HAP-1 (cell line): Measurements from ENCODE around the gene CLK1.
"Not testable (repeated sequence)": the region's sequence is repeated elsewhere in the genome, so short reads cannot be mapped to it uniquely, and the experiment has no call there.

Source experiments
- DNase-seq, 2 experiments: peaks; one replicate each; pipeline ENCODE4 v3.0.0-alpha.2; 2016 to 2020; ENCODE audit warnings: low spot score in 2 of 2
- H3K27me3 ChIP-seq: fragments of 250-450 bp; sonication (Bioruptor Pico); 2 replicates; pipeline ENCODE4 v1.5.1; 2020; ENCODE audit warnings: low read depth, mild to moderate bottlenecking, moderate library complexity
- H3K36me3 ChIP-seq: fragments of 250-450 bp; sonication (Bioruptor Pico); replicated peaks from 2 replicates; pipeline ENCODE4 v1.5.1; 2020; ENCODE audit warnings: mild to moderate bottlenecking
- H3K4me1 ChIP-seq: fragments of 250-450 bp; sonication (Bioruptor Pico); 2 replicates; pipeline ENCODE4 v1.5.1; 2020; ENCODE audit warnings: mild to moderate bottlenecking
- H3K4me3 ChIP-seq: fragments of 250-450 bp; sonication (Bioruptor Pico); 2 replicates; pipeline ENCODE4 v1.5.1; 2020; ENCODE audit warnings: mild to moderate bottlenecking, moderate library complexity
- H3K9me3 ChIP-seq: fragments of 250-450 bp; sonication (Bioruptor Pico); 2 replicates; pipeline ENCODE4 v1.5.1; 2020; ENCODE audit warnings: mild to moderate bottlenecking, moderate library complexity
- in situ Hi-C: fragments of 300-500 bp; cut with MboI; formaldehyde crosslinking; loops from 3 replicates; pipeline ENCODE4 v1.14.3; 2020; ENCODE audit warnings: low sequenced_read_pairs, inconsistent platforms, mixed read lengths

Gene CLK1

GRCh38 chr2:200864176-200865034, at the start of gene CLK1:
TSS of gene CLK1 (minus strand) at chr2:200864658. CDS start at chr2:200861862, 2,796 bp downstream.
- Histone ChIP-seq H3K4me3 (peak within 1 kb of the TSS; percentile 98), H3K27me3 (no peaks in the 10 kb centered on the region), H3K9me3 (no peaks in the 10 kb centered on the region), H3K4me1 (peaks cover 16% of the 10 kb centered on the region), H3K36me3 (peaks cover 37% of the 10 kb centered on the region)
- in situ Hi-C loops: no loop called here
- peak; percentile 79 to 93 for DNase-seq

GRCh38 chr2:200913654-200914053, 49.2 kb upstream of the CLK1 start:
- in situ Hi-C loops: no loop called here
- no peaks in the 10 kb centered on the region for H3K4me1 ChIP-seq
- DNase-seq: no peak
- H3K9me3 ChIP-seq: no peaks in the 10 kb centered on the region
- no peaks in the 10 kb centered on the region for H3K27me3 ChIP-seq
- H3K36me3 ChIP-seq: peaks cover 66% of the 10 kb centered on the region
- H3K4me3 ChIP-seq: no peak overlapping the region

GRCh38 chr2:200909958-200910357, 45.5 kb upstream of the CLK1 start:
- Histone ChIP-seq H3K4me3 (no peak overlapping the region), H3K4me1 (no peaks in the 10 kb centered on the region), H3K36me3 (peaks cover 56% of the 10 kb centered on the region), H3K9me3 (no peaks in the 10 kb centered on the region), H3K27me3 (no peaks in the 10 kb centered on the region)
- in situ Hi-C loops: loop anchor here (10.0 kb wide), 1 partner anchor 265 kb away; no protein-coding TSS in a partner anchor
- DNase-seq: no peak

GRCh38 chr2:200905618-200906296, 41.3 kb upstream of the CLK1 start:
- Histone ChIP-seq H3K36me3 (peaks cover 57% of the 10 kb centered on the region), H3K4me3 (no peak overlapping the region), H3K27me3 (no peaks in the 10 kb centered on the region), H3K9me3 (no peaks in the 10 kb centered on the region), H3K4me1 (no peaks in the 10 kb centered on the region)
- in situ Hi-C loops: loop anchor here (10.0 kb wide), 1 partner anchor 269 kb away; no protein-coding TSS in a partner anchor
- peak; percentile 51 to 72 for DNase-seq

GRCh38 chr2:200901459-200902072, 37.1 kb upstream of the CLK1 start:
- in situ Hi-C loops: loop anchor here (10.0 kb wide), 1 partner anchor 273 kb away; no protein-coding TSS in a partner anchor
- no peak overlapping the region for H3K4me3 ChIP-seq
- H3K9me3 ChIP-seq: no peaks in the 10 kb centered on the region
- peak; percentile 79 to 95 for DNase-seq
- no peaks in the 10 kb centered on the region for H3K4me1 ChIP-seq
- no peaks in the 10 kb centered on the region for H3K27me3 ChIP-seq
- H3K36me3 ChIP-seq: peaks cover 82% of the 10 kb centered on the region

GRCh38 chr2:200899482-200899881, 35.0 kb upstream of the CLK1 start:
- Histone ChIP-seq H3K36me3 (peaks cover 84% of the 10 kb centered on the region), H3K4me3 (no peak overlapping the region), H3K27me3 (no peaks in the 10 kb centered on the region), H3K4me1 (no peaks in the 10 kb centered on the region), H3K9me3 (no peaks in the 10 kb centered on the region)
- in situ Hi-C loops: no loop called here
- no peak for DNase-seq

- in situ Hi-C loops: no loop called here
- DNase-seq: peak; percentile 99
- H3K4me1 ChIP-seq: peaks cover 4% of the 10 kb centered on the region
Measured at GRCh38 chr2:200888704-200889625, 24.5 kb upstream of the CLK1 start, which contains the start of the genes NIF3L1 and PPIL3. TSS of gene NIF3L1 (plus strand) at chr2:200889371. CDS start at chr2:200891944, 2,573 bp downstream. TSS of gene PPIL3 (minus strand) at chr2:200889077. CDS start at chr2:200887615, 1,462 bp downstream.

GRCh38 chr2:200881715-200882249, 17.3 kb upstream of the CLK1 start:
- H3K4me3 ChIP-seq, in situ Hi-C loops, H3K4me1 ChIP-seq, DNase-seq, H3K27me3 ChIP-seq, H3K9me3 ChIP-seq: not testable (repeated sequence)
- peaks cover 52% of the 10 kb centered on the region for H3K36me3 ChIP-seq

More at GRCh38 chr2:200888704-200889625, 24.5 kb upstream of the CLK1 start, which contains the start of the genes NIF3L1 and PPIL3:
- Histone ChIP-seq H3K27me3 (no peaks in the 10 kb centered on the region), H3K4me3 (peak within 1 kb of the TSS; percentile 84), H3K36me3 (peaks cover 17% of the 10 kb centered on the region), H3K9me3 (no peaks in the 10 kb centered on the region)

GRCh38 chr2:200878289-200878880, 13.9 kb upstream of the CLK1 start:
- Histone ChIP-seq H3K9me3 (no peaks in the 10 kb centered on the region), H3K4me1 (no peaks in the 10 kb centered on the region), H3K27me3 (no peaks in the 10 kb centered on the region), H3K36me3 (peaks cover 51% of the 10 kb centered on the region), H3K4me3 (no peak overlapping the region)
- in situ Hi-C loops: no loop called here
- no peak for DNase-seq

- no peaks in the 10 kb centered on the region for H3K27me3 ChIP-seq
- peaks cover 50% of the 10 kb centered on the region for H3K36me3 ChIP-seq
- H3K4me1 ChIP-seq: no peaks in the 10 kb centered on the region
- in situ Hi-C loops: no loop called here
- H3K4me3 ChIP-seq: no peak overlapping the region
- no peaks in the 10 kb centered on the region for H3K9me3 ChIP-seq
- no peak for DNase-seq
Measured at GRCh38 chr2:200877443-200877842, 13.0 kb upstream of the CLK1 start.

- no peaks in the 10 kb centered on the region for H3K27me3 ChIP-seq
- H3K9me3 ChIP-seq: no peaks in the 10 kb centered on the region
- H3K4me1 ChIP-seq: no peaks in the 10 kb centered on the region
- peak in 1 of 2 experiments; percentile 0 for DNase-seq
- in situ Hi-C loops: no loop called here
- no peak overlapping the region for H3K4me3 ChIP-seq
- peaks cover 30% of the 10 kb centered on the region for H3K36me3 ChIP-seq
Measured at GRCh38 chr2:200873560-200873959, 9.1 kb upstream of the CLK1 start.

GRCh38 chr2:200871151-200871550, 6.7 kb upstream of the CLK1 start:
- H3K36me3 ChIP-seq: peaks cover 18% of the 10 kb centered on the region

More at GRCh38 chr2:200871151-200871550, 6.7 kb upstream of the CLK1 start:
- no peaks in the 10 kb centered on the region for H3K4me1 ChIP-seq
- no peaks in the 10 kb centered on the region for H3K9me3 ChIP-seq
- in situ Hi-C loops: no loop called here
- H3K27me3 ChIP-seq: no peaks in the 10 kb centered on the region
- no peak for DNase-seq
- no peak overlapping the region for H3K4me3 ChIP-seq
